Neural crest cell (in vitro differentiated cells): ENCODE measurements around the gene NTSR2. TPM values are rescaled to one million over a fixed set of nuclear protein-coding genes. Genes with fewer than 3 reads are reported as not detected.

Experiments
- DNase-seq: peaks from one replicate; pipeline ENCODE4 v3.0.0; 2021; ENCODE audit warnings: low read depth, mixed read lengths, low spot score
- H3K27ac Mint-ChIP-seq: one replicate; pipeline ENCODE4 v1.8.0; 2021; ENCODE audit warnings: mild to moderate bottlenecking, mixed read lengths; ENCODE audit not compliant: unreplicated experiment
- H3K27me3 Mint-ChIP-seq: 2 replicates; pipeline ENCODE4 v1.8.0; 2021; ENCODE audit warnings: low read depth, mild to moderate bottlenecking, mixed read lengths
- H3K36me3 Mint-ChIP-seq: 2 replicates; pipeline ENCODE4 v1.8.0; 2021; ENCODE audit warnings: low read depth, mild to moderate bottlenecking, mixed read lengths
- H3K4me1 Mint-ChIP-seq: 2 replicates; pipeline ENCODE4 v1.8.0; 2021; ENCODE audit warnings: mixed read lengths
- H3K4me3 Mint-ChIP-seq: one replicate; pipeline ENCODE4 v1.8.0; 2021; ENCODE audit warnings: mild to moderate bottlenecking, mixed read lengths
- H3K9me3 Mint-ChIP-seq: 2 replicates; pipeline ENCODE4 v1.8.0; 2021; ENCODE audit warnings: mixed read lengths
- CTCF ChIP-seq: fragments of 200-600 bp; sonication (generic); conservative IDR thresholded peaks from 2 replicates; pipeline ENCODE4 v1.5.0; 2021; ENCODE audit warnings: antibody characterized with exemption, mild to moderate bottlenecking
- long read RNA-seq: library from polyadenylated mRNA; unstranded; transcript quantifications from one replicate; pipeline ENCODE4 v2.0.0, GENCODE V29; 2020
- total RNA-seq: library from RNA; stranded (reverse); gene quantifications from 2 replicates; pipeline ENCODE4 v1.2.1, GENCODE V29; 2021

NTSR2 gene
- not detected in 2 replicates for total RNA-seq
- long read RNA-seq: 0 reads

GRCh38 chr2:11669454-11670291 is at the start of gene NTSR2:
Gene NTSR2 (minus strand): TSS chr2:11670195. CDS start chr2:11670129, 66 bp downstream.
- Mint-ChIP-seq H3K27me3 (peaks cover 49% of the 10 kb centered on the region), H3K27ac (no peak within 1 kb of the TSS), H3K9me3 (no peaks in the 10 kb centered on the region), H3K4me1 (peaks cover 6% of the 10 kb centered on the region), H3K36me3 (no peaks in the 10 kb centered on the region), H3K4me3 (no peak within 1 kb of the TSS)
- TF ChIP-seq CTCF: no peak
- peak; percentile 59 for DNase-seq

- Mint-ChIP-seq H3K27ac (no peak overlapping the region), H3K36me3 (no peaks in the 10 kb centered on the region), H3K9me3 (no peaks in the 10 kb centered on the region), H3K4me1 (no peaks in the 10 kb centered on the region), H3K27me3 (peaks cover 6% of the 10 kb centered on the region), H3K4me3 (no peak overlapping the region)
- no peak for DNase-seq
- no peak for TF ChIP-seq CTCF
Measured at GRCh38 chr2:11719230-11719977, 49.4 kb upstream of the NTSR2 start.

GRCh38 chr2:11718606-11719005 is 48.6 kb upstream of the NTSR2 start:
- H3K9me3 Mint-ChIP-seq: no peaks in the 10 kb centered on the region
- H3K27me3 Mint-ChIP-seq: peaks cover 6% of the 10 kb centered on the region
- H3K4me1 Mint-ChIP-seq: no peaks in the 10 kb centered on the region
- no peak overlapping the region for H3K4me3 Mint-ChIP-seq
- H3K36me3 Mint-ChIP-seq: no peaks in the 10 kb centered on the region
- no peak for DNase-seq
- no peak overlapping the region for H3K27ac Mint-ChIP-seq
- no peak for TF ChIP-seq CTCF

GRCh38 chr2:11717623-11718022 is 47.6 kb upstream of the NTSR2 start:
- H3K27me3 Mint-ChIP-seq: peaks cover 6% of the 10 kb centered on the region
- no peaks in the 10 kb centered on the region for H3K36me3 Mint-ChIP-seq
- TF ChIP-seq CTCF: no peak
- DNase-seq: no peak
- no peaks in the 10 kb centered on the region for H3K9me3 Mint-ChIP-seq
- no peak overlapping the region for H3K4me3 Mint-ChIP-seq
- no peaks in the 10 kb centered on the region for H3K4me1 Mint-ChIP-seq
- no peak overlapping the region for H3K27ac Mint-ChIP-seq

GRCh38 chr2:11716689-11717321 is 46.8 kb upstream of the NTSR2 start:
- no peak for DNase-seq
- Mint-ChIP-seq H3K4me3 (no peak overlapping the region), H3K36me3 (no peaks in the 10 kb centered on the region), H3K9me3 (no peaks in the 10 kb centered on the region), H3K27me3 (peaks cover 6% of the 10 kb centered on the region), H3K27ac (no peak overlapping the region), H3K4me1 (no peaks in the 10 kb centered on the region)
- TF ChIP-seq CTCF: no peak
